ENCODE data around the gene MORN1. TPM values are rescaled to one million over a fixed set of nuclear protein-coding genes. Genes with fewer than 3 reads are reported as not detected.
"Not testable (repeated sequence)": the region's sequence is repeated elsewhere in the genome, so short reads cannot be mapped to it uniquely, and the experiment has no call there.

The MORN1 gene
- polyA plus RNA-seq, 1 donor = 10.3 TPM

DNA sequence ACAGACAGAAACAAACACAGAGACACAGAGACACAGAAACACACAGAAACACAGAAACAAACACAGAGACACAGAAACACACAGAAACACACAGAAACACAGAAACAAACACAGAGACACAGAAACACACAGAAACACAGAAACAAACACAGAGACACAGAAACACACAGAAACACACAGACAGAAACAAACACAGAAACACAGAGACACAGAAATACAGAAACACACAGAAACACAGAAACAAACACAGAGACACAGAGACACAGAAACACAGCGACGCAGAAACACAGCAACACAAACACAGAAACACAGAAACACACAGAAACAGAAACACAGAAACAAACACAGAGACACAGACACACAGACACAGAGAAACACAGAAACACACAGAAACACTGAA, 64.2 kb downstream of the MORN1 start:
- H3K36me3 ChIP-seq (ENCODE audit: control insufficient read depth, insufficient read depth, low read length); DNase-seq; H3K27ac ChIP-seq (ENCODE audit: low read length); H3K4me3 ChIP-seq (ENCODE audit: low read length); H3K4me1 ChIP-seq (ENCODE audit: control insufficient read depth, insufficient read depth, low read length): not testable (repeated sequence)
- H3K9me3 ChIP-seq (ENCODE audit: control insufficient read depth, low read depth, low read length) = peaks cover 26% of the 10 kb centered on the region
- peaks cover 11% of the 10 kb centered on the region for H3K27me3 ChIP-seq (ENCODE audit: control insufficient read depth, insufficient read depth, low read length)
- WGBS (ENCODE audit: insufficient coverage, low lambda C conversion rate) = no CpG with 5 or more reads among the region's 2 CpGs

DNA sequence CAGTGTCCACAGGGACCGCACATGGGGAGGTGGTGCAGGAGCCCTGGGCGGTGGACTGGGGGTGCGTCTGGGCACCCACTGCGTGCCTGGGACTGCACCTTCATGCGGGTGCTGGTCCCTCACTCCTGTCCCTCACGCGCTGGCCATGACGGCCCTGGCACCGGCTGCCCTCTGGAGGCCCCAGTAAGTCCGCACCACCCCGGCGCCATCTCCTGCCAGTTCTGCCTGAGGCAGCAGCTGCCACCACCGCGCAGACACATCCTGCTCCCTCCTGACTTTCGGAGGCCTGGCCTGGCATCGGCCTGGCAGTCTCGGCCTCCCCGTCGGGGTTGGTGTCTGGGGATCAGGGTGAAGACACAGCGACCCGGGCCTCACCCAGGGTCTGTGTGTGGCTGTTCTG, 64.8 kb downstream of the MORN1 start:
- peaks cover 14% of the 10 kb centered on the region for H3K4me1 ChIP-seq (ENCODE audit: control insufficient read depth, insufficient read depth, low read length)
- DNase-seq = no peak
- no peak overlapping the region for H3K4me3 ChIP-seq (ENCODE audit: low read length)
- H3K27ac ChIP-seq (ENCODE audit: low read length) = no peak overlapping the region
- H3K27me3 ChIP-seq (ENCODE audit: control insufficient read depth, insufficient read depth, low read length) = peaks cover 14% of the 10 kb centered on the region
- WGBS (ENCODE audit: insufficient coverage, low lambda C conversion rate) = no CpG with 5 or more reads among the region's 21 CpGs
- no peaks in the 10 kb centered on the region for H3K36me3 ChIP-seq (ENCODE audit: control insufficient read depth, insufficient read depth, low read length)
- peaks cover 27% of the 10 kb centered on the region for H3K9me3 ChIP-seq (ENCODE audit: control insufficient read depth, low read depth, low read length)

DNA sequence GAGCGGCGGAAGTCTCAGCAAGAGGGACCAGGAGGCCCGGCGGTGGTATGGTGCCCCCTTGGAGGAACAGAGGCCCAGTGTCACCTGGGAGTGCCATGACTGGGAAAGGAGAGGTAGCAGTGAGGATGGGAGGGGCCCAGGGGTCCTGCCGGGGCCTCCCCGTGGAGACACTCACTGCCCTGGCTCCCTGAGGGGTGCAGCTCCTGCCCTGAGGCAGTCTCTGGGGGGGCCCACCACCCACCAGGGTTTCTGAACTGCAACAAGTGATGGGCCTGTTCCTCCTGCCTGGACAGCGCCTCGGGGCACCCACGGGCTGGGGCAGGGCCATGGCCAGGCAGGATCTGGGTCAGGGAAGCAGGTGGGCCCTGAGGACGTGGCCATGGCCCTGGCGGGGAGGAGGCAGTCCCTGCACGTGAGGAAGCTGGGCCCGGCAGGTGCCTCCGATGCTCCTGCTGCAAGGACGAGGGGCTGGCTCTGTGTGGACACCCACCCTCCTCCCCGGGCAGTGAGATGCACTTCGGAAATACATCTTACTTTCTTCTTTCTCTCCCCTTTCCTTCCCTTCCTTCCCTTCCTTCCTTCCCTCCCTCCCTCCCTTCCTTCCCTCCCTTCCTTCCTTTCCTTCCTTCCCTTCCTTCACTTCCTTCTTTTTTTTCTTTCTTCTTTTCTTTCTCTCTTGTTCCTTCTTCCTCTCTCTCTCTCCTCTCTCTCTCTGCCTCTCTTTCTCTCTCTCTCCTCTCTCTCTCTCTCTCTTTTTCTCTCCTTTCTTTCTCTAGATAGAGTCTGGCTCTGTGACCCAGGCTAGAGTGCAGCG, 66.6 kb downstream of the MORN1 start:
- Histone ChIP-seq H3K9me3 (ENCODE audit: control insufficient read depth, low read depth, low read length) (peaks cover 23% of the 10 kb centered on the region), H3K4me3 (ENCODE audit: low read length) (no peak overlapping the region), H3K36me3 (ENCODE audit: control insufficient read depth, insufficient read depth, low read length) (no peaks in the 10 kb centered on the region), H3K27ac (ENCODE audit: low read length) (no peak overlapping the region), H3K4me1 (ENCODE audit: control insufficient read depth, insufficient read depth, low read length) (peaks cover 16% of the 10 kb centered on the region), H3K27me3 (ENCODE audit: control insufficient read depth, insufficient read depth, low read length) (peaks cover 16% of the 10 kb centered on the region)
- DNase-seq = no peak
- WGBS (ENCODE audit: insufficient coverage, low lambda C conversion rate) = no CpG with 5 or more reads among the region's 18 CpGs

DNA sequence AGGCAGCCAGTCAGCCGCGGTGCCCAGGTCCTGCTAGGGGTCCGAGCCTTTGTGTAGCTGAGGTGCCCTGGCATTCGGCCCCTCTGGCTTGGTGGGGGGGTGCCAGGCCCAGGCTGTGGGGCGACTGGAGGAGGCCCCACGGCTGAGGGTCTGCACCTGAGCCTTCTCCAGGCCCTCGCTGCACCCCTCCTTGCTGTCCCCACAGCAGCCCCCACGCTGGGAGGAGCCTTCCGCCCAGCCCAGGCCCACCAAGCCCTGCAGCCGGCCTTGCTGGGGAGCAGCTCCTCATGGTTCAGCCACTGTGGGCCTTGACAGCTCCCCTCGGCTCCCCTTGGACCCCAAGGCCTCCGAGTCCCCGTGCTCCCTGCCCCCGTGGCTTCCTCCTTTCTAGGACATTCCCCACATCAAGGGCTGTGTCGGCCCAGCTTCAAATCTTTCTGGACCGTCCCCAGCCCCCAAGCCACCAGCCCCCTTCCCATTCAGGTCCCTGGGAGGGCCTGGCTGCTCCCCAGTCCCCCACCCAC, 67.8 kb downstream of the MORN1 start:
- Histone ChIP-seq H3K36me3 (ENCODE audit: control insufficient read depth, insufficient read depth, low read length) (no peaks in the 10 kb centered on the region), H3K27me3 (ENCODE audit: control insufficient read depth, insufficient read depth, low read length) (peaks cover 16% of the 10 kb centered on the region), H3K4me1 (ENCODE audit: control insufficient read depth, insufficient read depth, low read length) (peaks cover 16% of the 10 kb centered on the region), H3K9me3 (ENCODE audit: control insufficient read depth, low read depth, low read length) (peaks cover 23% of the 10 kb centered on the region), H3K27ac (ENCODE audit: low read length) (no peak overlapping the region), H3K4me3 (ENCODE audit: low read length) (no peak overlapping the region)
- no peak for DNase-seq
- WGBS (ENCODE audit: insufficient coverage, low lambda C conversion rate) = no CpG with 5 or more reads among the region's 16 CpGs

DNA sequence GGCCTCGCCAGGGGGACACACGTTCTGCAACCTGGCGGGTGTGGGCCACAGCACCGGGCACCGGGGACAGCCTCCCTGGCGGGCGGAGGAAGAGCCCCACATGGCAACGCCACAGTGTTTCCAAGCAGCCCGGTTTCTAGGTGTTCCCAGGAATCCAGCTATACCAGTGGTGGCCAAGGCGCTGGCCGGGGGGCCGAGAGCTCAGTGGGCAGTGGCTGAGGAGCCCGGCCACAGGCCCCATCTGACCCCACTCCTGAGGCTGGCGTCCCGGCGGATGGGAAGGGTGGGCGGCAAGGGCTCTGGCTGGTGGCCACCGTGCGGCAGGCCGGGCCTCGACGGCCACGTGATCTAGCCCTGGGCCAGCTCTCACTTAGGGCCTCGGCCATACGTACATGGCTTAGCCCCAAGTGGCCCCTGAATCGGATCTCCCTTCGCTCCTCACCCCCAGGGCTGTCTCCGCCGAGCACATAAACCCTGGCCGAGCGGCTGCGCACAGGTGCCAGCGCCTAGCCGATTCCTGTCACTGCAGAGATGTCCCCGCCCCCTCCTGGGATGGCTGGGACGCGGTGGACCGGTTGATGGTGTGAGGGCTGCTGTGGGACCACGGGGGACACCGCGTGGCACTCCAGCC, 68.7 kb downstream of the MORN1 start:
- Histone ChIP-seq H3K9me3 (ENCODE audit: control insufficient read depth, low read depth, low read length) (peaks cover 23% of the 10 kb centered on the region), H3K27ac (ENCODE audit: low read length) (peak overlapping the region; percentile 84), H3K4me3 (ENCODE audit: low read length) (no peak overlapping the region), H3K4me1 (ENCODE audit: control insufficient read depth, insufficient read depth, low read length) (peaks cover 19% of the 10 kb centered on the region), H3K27me3 (ENCODE audit: control insufficient read depth, insufficient read depth, low read length) (peaks cover 16% of the 10 kb centered on the region), H3K36me3 (ENCODE audit: control insufficient read depth, insufficient read depth, low read length) (no peaks in the 10 kb centered on the region)
- WGBS (ENCODE audit: insufficient coverage, low lambda C conversion rate) = no CpG with 5 or more reads among the region's 41 CpGs
- DNase-seq = no peak

DNA sequence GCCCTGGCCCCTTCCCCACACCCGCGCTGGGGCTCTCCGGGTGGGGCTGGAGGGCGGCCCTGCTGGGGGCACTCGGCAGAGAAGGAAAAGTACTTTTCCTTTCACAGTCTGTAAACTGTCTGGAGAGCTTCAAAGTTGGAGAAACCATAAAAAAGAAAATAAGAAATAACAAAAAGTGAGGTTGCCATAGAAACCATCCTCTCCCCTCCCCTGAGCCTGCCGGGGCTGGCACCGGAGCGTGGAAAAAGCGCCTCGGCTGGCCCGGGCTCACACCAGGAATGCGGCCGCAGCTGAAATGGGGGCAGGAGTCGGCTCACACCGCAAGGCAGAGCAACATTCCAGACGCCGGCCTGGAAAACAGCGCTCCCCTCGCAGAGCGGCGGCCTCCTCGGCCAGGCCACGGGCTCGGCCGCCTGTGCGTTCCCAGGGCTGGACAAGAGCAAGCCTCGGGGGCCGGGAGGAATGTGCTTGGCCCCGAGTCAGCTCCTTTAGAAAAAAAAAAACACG, 69.2 kb downstream of the MORN1 start:
- DNase-seq = peak; percentile 65 to 70
- H3K4me1 ChIP-seq (ENCODE audit: control insufficient read depth, insufficient read depth, low read length) = peaks cover 19% of the 10 kb centered on the region
- peak overlapping the region; percentile 84 for H3K27ac ChIP-seq (ENCODE audit: low read length)
- no peak overlapping the region for H3K4me3 ChIP-seq (ENCODE audit: low read length)
- peaks cover 16% of the 10 kb centered on the region for H3K27me3 ChIP-seq (ENCODE audit: control insufficient read depth, insufficient read depth, low read length)
- H3K9me3 ChIP-seq (ENCODE audit: control insufficient read depth, low read depth, low read length) = peaks cover 23% of the 10 kb centered on the region
- WGBS (ENCODE audit: insufficient coverage, low lambda C conversion rate) = no CpG with 5 or more reads among the region's 30 CpGs
- no peaks in the 10 kb centered on the region for H3K36me3 ChIP-seq (ENCODE audit: control insufficient read depth, insufficient read depth, low read length)

DNA sequence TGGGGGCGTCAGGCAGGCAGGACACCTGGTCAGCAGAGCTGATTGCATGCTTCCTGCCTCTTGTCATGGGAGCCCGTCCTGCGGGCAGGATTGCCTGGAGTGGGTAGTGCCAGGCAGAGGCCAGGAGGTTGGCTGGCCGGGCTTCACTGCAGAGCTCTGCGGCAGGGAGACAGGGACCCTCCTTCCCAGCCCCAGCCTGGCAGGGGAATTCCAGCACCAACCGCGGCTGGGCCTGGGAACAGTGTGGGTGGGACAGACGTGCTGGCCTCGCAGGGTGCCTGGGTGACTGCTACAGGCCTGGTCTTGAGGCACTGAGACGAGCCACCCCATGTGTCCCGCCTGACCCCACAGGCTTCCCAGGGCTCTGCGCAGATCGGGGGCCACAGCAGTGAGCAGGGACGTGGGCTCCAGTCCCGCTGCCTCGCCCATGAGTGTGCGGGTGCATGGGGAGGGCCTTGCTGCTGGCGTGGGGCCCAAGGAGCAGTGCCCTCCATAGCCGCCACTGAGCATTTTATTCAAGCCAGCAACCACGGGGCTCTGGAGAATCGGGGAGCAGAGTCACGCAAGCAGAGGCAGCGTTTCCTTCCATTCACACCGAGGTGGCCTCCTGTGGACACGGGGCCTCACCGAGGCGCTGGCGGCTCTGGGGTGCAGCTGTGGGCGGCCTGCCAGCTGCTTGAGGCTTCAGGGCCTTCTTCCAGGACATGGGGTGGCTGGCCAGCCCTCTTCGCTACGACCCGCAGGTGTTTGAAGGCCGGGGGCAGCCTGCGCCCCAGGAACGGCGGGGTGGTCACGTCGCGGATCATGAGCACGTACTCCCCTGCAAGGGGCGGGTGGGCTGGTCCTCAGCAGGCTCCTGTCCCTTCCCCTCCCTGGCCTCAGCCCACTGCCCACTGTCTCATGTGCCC, 70.3 kb downstream of the MORN1 start:
- Histone ChIP-seq H3K9me3 (ENCODE audit: control insufficient read depth, low read depth, low read length) (peaks cover 23% of the 10 kb centered on the region), H3K27me3 (ENCODE audit: control insufficient read depth, insufficient read depth, low read length) (peaks cover 16% of the 10 kb centered on the region), H3K4me1 (ENCODE audit: control insufficient read depth, insufficient read depth, low read length) (peaks cover 20% of the 10 kb centered on the region), H3K4me3 (ENCODE audit: low read length) (no peak overlapping the region), H3K27ac (ENCODE audit: low read length) (peak overlapping the region; percentile 84), H3K36me3 (ENCODE audit: control insufficient read depth, insufficient read depth, low read length) (no peaks in the 10 kb centered on the region)
- DNase-seq = no peak
- WGBS (ENCODE audit: insufficient coverage, low lambda C conversion rate) = no CpG with 5 or more reads among the region's 41 CpGs

DNA sequence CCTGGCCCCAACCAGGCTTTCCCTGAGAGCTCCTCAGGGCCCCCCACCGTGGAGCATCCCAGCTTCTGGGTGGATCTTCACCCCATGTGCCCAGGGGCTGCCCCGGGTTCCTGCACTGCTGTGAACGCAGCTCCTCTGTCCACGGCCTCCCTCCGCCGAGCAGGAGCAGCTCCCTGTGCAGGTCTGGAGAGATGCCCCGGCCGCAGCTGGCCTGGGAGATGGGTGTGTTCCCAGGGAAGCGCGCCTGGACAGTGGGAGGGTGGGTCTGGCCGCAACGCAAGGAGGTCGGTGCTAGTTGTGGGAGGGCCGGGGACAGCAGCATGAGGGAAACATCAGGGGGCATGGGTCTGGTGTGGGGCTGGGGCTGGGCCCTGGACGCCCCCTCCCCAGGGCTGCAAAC, 71.3 kb downstream of the MORN1 start:
- no CpG with 5 or more reads among the region's 15 CpGs for WGBS (ENCODE audit: insufficient coverage, low lambda C conversion rate)
- H3K27ac ChIP-seq (ENCODE audit: low read length) = no peak overlapping the region
- DNase-seq = no peak
- H3K4me3 ChIP-seq (ENCODE audit: low read length) = no peak overlapping the region
- peaks cover 23% of the 10 kb centered on the region for H3K9me3 ChIP-seq (ENCODE audit: control insufficient read depth, low read depth, low read length)
- no peaks in the 10 kb centered on the region for H3K36me3 ChIP-seq (ENCODE audit: control insufficient read depth, insufficient read depth, low read length)
- H3K4me1 ChIP-seq (ENCODE audit: control insufficient read depth, insufficient read depth, low read length) = peaks cover 27% of the 10 kb centered on the region
- peaks cover 16% of the 10 kb centered on the region for H3K27me3 ChIP-seq (ENCODE audit: control insufficient read depth, insufficient read depth, low read length)

DNA sequence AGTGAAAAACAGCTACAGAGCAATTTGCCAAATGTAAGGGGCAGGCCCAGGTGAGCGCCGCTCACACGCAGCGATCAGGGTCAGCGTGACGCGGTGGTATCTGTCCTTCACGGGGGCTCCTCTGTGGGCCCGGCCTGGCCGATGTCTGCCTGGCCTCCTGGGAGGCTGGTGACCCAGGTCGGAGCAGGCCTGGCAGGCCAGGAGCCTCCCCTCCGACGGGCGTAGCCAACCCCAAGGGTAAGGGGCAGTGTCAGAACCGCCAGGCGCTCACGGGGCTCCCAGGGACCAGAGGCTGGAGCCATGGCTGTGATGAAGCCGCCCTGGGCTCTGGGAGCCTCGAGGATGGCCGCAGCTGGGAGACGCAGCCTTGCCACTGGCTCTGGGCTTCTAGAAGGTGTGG, 72.1 kb downstream of the MORN1 start:
- no CpG with 5 or more reads among the region's 21 CpGs for WGBS (ENCODE audit: insufficient coverage, low lambda C conversion rate)
- Histone ChIP-seq H3K9me3 (ENCODE audit: control insufficient read depth, low read depth, low read length) (peaks cover 18% of the 10 kb centered on the region), H3K4me3 (ENCODE audit: low read length) (no peak overlapping the region), H3K27me3 (ENCODE audit: control insufficient read depth, insufficient read depth, low read length) (peaks cover 12% of the 10 kb centered on the region), H3K4me1 (ENCODE audit: control insufficient read depth, insufficient read depth, low read length) (peaks cover 28% of the 10 kb centered on the region), H3K27ac (ENCODE audit: low read length) (no peak overlapping the region), H3K36me3 (ENCODE audit: control insufficient read depth, insufficient read depth, low read length) (no peaks in the 10 kb centered on the region)
- DNase-seq = no peak

All from large intestine (tissue), 3 donors.